DOHH2 (cell line): ENCODE results near the gene ARL4C.

ENCODE experiments used
- EZH2phosphoT487 ChIP-seq: fragments of 200-600 bp; sonication (generic); IDR thresholded peaks from 2 replicates; pipeline ENCODE4 v1.6.1; 2017; ENCODE audit warnings: borderline replicate concordance, mild to moderate bottlenecking, antibody characterized with exemption, low read length, moderate library complexity, mixed read lengths
- TF ChIP-seq, protein P1 (sequence below): fragments of 200-600 bp; sonication (generic); IDR thresholded peaks from one replicate; pipeline ENCODE4 v1.5.1; 2014; ENCODE audit warnings: antibody characterized with exemption, mild to moderate bottlenecking, low read depth, low read length; ENCODE audit not compliant: poor library complexity, severe bottlenecking

DNA sequence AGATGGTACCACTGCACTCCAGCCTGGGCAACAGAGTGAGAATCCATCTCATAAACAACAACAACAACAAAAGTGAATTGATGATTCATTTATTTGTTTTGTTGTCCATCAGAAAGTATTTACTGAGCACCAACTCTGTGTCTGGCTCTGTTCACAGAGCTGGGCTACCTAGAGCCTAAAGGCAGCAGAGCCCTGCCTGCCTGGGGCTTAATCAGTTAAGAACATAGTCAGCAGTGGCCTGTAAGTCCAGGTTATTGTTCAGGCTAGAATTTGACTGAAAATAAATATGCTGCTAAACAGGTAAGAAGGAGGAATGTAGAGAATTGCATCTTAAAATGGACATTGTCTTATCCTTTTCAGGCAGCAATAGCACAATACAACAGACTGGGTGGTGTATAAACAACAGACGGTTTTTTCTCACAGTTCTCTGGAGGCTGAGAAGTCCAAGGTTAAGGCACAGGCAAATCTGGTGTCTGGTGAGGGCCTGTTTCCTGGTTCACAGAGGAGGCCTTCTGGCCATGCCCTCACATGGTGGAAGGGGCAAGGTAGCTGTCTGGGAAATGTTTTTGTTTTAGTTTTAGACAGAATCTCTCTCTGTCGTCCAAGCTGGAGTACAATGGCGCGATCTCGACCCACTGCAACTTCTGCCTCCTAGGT is 22.2 kb upstream of the ARL4C start:
- TF ChIP-seq, protein P1, sequence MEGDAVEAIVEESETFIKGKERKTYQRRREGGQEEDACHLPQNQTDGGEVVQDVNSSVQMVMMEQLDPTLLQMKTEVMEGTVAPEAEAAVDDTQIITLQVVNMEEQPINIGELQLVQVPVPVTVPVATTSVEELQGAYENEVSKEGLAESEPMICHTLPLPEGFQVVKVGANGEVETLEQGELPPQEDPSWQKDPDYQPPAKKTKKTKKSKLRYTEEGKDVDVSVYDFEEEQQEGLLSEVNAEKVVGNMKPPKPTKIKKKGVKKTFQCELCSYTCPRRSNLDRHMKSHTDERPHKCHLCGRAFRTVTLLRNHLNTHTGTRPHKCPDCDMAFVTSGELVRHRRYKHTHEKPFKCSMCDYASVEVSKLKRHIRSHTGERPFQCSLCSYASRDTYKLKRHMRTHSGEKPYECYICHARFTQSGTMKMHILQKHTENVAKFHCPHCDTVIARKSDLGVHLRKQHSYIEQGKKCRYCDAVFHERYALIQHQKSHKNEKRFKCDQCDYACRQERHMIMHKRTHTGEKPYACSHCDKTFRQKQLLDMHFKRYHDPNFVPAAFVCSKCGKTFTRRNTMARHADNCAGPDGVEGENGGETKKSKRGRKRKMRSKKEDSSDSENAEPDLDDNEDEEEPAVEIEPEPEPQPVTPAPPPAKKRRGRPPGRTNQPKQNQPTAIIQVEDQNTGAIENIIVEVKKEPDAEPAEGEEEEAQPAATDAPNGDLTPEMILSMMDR: no peak
- TF ChIP-seq EZH2phosphoT487: no peak
